Measurements from ENCODE around the gene SELENOF.

DNA sequence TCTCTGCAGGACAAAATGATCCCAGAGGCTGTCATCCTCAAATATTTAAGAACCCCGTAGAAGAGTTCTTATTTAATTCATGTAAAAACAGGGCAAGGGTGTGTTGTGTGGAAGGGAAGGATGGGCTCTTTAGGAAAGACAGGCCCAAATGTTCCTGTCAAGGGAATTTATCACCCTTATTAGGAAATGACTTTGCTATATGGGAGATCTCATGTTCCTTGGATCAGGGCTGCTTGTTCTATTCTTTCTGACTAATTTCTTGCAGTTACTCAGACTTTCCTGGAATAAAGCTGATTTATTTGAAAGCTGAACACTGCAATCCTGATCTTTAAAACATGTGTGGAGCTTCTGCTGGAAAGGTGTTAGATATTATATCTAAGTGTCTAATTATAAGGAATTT is 72.8 kb downstream of the SELENOF start:
- TF ChIP-seq, protein P1, sequence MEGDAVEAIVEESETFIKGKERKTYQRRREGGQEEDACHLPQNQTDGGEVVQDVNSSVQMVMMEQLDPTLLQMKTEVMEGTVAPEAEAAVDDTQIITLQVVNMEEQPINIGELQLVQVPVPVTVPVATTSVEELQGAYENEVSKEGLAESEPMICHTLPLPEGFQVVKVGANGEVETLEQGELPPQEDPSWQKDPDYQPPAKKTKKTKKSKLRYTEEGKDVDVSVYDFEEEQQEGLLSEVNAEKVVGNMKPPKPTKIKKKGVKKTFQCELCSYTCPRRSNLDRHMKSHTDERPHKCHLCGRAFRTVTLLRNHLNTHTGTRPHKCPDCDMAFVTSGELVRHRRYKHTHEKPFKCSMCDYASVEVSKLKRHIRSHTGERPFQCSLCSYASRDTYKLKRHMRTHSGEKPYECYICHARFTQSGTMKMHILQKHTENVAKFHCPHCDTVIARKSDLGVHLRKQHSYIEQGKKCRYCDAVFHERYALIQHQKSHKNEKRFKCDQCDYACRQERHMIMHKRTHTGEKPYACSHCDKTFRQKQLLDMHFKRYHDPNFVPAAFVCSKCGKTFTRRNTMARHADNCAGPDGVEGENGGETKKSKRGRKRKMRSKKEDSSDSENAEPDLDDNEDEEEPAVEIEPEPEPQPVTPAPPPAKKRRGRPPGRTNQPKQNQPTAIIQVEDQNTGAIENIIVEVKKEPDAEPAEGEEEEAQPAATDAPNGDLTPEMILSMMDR (IDR thresholded peaks at IDR 0.05) = no peak
- TF ChIP-seq POLR2AphosphoS5 (IDR thresholded peaks at IDR 0.05) = no peak
